Stimulated activated CD4-positive, alpha-beta T cell treated with anti-CD3 and anti-CD28 coated beads, Interleukin-4, amount 100 ng/mL, for 48 hours (primary cell): Measurements from ENCODE around the gene NRP1.

Experiments
- DNase-seq, 2 donors: peaks; one replicate each; pipeline ENCODE4 v3.0.0-alpha.2; 2020; ENCODE audit warnings: low read depth in 2 of 2

The NRP1 gene

DNA sequence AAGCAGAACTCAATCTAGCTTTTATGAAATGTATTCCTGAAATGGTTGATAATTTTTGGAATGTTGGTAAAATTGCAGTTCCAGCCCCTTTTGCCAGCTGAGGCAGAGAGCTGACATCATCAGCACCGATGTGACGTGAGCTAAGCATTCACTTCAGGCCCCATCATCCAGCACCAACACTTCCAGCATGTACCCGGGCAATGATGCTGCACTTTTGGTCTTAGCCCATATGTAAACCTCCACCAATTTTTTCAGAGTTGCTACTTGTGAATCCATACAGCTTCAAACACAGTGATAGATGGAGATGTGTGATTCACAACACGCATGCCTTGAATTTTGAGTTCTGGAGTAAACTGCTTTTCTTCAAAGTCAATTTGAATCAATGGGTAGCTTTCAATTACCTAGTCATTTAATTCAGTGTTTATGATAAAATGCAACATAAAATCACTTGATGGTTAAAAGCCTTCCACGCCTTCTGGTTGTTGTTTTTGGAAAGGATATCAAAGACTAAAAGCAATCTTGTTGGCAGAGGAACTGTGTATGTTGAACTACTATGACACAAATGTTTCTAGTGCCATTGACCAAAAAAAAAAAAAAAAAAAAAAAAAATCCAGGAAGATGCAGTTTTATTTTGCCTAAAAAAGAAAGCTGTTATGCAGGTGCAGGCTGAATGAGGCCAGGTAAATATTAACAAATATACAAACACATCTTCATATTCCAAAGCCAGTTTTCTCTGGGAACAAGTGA lies 73.9 kb downstream of the NRP1 start:
- no peak for DNase-seq

DNA sequence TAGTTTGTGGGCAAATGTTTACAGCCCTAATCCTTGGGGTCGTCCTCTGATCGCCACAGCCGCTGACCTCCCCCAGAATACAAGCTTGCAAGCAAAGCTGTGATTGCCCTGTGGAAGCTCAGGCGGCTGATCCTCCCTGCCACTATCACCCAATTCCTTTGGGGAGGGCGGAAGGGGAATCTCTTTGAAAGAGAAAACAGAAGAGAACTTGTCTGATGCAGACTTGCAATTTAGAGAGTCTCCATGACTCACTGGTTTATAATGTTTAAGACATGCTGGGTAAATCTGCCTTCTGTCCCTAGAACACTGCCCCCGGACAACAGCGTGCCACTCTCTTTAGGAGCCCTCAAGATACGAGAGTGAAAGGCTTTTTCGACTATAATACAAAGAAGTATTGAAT lies 75.5 kb downstream of the NRP1 start:
- DNase-seq: no peak

DNA sequence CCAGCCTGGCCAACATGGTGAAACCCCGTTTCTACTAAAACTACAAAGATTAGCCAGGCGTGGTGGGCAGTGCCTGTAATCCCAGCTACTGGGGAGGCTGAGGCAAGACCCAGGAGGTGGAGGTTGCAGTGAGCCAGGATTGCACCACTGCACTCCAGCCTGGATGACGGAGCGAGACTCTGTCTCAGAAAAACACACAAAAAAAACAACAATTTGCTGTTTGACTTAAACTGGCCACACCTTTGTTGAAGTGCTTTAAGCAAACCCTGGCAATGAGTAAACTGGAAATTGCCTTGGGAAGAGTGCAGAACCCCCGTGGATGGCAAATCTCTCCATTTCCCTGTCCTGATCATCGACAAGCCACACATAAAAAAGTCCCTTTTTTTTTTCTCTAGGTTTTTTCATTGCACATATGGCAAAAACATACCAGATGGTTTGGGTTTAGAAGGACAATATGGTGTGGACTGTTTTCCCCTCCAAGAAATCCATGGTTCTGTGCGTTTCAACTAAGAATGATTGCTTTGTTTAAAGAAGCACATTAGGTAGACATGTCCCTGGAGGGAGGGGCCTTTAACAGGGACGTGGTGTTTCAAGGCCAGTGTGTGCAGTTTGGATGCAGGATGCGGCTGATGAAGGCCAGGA lies 76.9 kb downstream of the NRP1 start:
- no peak for DNase-seq

DNA sequence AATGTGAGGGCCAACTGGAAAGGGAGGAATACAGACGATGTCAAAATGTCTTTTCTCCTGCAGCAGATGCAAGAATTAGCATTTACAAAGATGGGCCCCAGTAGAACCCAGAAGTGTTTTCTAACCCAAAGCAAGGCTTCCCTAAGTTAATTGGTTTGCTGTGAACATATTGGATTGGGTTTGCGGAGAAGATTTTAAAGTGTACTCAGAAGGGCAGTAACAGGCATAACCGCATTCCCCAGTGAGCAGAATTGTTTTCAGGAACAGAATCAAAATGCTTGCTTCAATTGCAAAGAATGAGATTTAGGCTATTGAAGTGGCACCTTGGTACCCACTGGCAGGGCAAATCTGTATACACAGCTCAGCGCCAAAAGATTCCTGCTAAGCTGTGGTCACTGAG lies 78.0 kb downstream of the NRP1 start:
- no peak for DNase-seq

DNA sequence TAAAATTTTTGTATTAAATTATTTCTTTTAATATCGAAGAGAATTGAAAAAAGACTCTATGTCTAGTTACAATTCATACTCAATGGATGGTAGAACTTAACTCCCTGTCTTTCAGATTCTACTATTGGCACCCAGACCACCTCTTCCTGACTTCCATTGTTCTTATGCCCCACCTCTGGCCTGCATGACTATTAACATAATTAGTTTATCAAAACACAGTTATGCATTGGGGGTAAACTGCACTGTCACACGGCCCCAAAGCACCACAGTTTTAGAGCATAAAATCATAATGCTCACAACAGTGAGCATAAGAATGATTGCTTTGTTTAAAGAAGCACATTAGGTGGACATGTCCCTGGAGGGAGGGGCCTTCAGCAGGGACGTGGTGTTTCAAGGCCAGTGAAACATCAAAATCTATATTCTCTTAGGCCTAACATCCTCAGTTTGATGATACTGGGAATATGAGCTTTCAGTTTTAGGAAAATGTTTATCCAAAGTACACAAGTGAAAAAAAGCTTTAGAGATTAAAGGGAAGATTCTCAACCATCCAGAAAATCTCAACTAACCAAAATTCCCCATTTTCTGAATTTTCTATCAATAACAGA lies 79.8 kb downstream of the NRP1 start:
- DNase-seq: no peak

DNA sequence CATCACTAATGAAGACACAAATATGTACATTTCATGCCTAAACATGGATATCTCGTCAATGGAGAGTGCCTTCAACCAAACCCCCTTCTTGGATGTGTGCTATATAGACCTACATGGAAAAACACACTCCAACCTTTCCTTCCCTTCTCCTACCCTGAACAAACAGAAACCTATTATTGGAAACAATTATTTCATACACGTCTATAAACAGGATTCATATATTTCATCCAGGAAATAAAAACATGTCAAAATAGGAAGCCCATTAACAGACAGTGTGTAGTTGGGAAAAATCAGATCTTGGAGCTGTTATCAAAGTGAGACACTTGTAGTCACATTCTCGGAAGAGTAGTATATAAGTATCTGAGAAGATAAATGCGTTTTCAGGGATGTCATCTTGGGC lies 81.1 kb downstream of the NRP1 start:
- DNase-seq: no peak

DNA sequence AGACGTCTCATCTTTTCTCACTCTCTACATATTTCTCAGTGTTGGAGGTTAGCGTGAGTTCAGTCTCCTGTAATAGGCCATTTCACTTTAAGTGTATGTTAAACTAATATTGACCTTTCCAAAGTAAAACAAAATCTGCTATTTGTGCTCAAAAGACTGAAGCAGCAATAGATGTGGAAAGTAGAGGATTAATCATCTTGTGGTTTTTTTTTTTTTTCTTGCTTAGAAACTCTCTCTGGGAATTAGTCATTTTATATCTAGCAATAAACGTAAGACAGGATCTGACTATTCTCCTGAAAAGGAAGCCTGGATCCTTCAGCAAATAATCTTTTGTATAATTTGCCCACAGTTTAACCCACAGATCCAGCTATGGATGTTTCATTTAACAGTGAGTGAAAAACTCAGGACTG lies 81.7 kb downstream of the NRP1 start:
- no peak for DNase-seq

DNA sequence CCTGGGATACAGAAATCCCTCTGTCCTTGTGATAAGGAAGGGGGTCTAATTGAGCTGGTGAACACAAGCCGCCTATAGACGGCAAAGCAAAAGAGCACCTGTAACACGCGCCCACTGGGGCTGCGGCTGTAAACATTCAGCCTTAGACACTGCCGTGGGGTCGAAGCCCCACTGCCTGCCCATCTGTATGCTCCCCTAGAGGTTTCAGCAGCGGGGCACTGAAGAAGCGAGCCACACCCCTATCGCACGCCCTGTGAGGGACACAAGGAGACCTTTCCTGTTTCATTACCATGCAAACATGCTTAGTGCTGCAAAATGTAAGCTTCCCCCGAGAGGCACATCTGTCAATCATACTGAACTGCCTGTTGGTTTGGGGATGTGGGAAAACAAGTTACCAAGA lies 82.1 kb downstream of the NRP1 start:
- no peak for DNase-seq

DNA sequence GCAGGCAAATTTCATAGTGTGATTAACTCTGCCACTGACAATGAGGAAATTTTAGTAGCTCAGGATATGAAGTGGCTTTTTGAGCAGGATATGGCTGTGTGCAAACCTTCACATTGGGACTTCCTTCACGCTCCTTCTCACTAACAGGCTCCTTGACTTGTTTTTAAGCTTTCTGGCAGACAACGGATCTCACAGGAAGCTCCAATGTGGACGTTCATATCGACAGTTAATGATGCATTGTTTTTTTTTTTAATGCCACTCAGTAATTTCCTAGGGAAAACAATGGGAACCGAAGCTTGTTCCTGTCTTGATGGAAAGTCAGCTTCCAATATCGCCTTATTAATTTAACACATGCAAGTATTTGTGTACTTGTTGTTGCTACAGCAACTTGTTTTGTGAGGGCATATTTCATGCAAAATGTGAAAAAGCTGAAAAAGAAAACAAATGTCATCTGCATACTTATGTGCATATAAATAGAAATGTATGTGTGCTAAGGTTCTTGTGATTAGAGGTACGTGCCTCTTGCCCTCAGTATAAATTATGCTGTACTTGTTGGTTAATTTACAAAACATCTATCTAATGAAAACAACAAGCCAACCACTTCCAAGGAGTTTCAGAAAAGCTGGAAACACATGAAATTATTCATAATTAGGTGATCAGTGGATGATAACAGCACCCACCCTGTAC lies 84.7 kb downstream of the NRP1 start:
- no peak for DNase-seq

DNA sequence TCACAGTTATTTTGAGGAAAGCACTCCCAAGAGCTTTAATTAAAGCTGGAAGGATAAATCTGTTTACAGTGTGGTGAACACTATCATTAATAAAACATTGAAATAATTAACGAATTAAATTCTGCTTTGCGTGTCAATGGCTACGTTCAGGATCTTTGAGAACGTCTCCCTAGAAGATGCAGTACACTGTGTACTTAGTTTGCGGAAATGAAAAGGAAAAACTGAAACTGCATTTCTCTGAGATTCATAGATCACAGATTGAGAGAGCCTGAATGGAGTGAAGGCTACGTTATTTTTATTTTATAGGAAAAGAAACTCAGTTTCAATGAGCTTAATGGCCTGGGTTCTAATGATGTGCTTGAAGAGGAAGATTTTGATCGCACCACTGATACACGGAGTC lies 85.3 kb downstream of the NRP1 start:
- no peak for DNase-seq

DNA sequence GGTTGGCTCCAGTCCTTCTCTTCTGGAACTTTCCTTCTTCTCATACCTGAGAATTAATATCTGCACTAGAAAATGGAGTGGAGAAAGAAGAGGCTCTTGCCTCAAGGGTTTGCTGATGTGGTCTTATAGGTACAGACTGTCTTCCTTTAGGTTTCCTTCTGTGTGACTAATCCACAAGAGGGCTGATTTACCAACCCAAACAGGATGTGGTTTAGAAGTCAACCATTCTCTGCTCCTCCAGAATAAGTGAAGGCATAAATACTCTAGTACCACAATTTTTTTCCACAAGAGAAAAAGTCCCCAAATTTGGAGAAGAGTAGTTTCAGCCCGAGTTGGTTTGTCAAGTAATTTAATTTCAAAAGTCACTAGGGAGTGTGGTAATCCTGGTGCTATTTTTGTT lies 85.8 kb downstream of the NRP1 start:
- no peak for DNase-seq

DNA sequence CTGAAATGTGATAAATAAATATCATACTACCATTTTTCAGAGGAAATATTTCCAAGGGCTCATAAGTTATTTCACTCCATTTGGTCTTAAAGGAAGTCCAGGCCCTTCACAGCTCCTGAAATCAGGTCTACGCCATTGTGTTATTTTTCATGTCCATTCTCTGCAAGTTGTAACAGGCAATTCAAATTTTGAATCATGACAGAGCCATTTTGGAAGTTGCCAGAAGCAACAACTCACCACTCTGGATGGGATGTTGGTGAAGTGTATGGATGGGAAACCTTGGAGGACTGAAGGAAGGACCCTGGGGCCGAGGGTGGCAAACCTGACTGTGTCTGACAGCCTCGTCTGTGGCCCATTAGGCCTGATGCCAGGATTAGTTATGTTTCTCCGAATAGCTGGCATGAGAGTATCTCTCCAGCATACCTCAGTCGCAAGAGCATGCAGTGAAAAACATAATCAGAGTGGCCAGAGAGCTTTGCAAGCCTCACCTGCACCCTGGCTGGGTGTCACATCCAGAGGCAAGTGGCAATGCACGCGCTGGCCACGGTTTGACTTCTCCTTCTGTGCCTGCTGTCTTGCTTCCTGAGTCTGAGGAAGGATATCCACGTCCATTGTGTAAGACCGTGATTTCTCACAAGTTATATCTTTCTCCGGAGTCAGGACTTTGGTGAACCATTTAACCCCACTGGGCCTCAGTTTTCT lies 87.1 kb downstream of the NRP1 start:
- DNase-seq: no peak

DNA sequence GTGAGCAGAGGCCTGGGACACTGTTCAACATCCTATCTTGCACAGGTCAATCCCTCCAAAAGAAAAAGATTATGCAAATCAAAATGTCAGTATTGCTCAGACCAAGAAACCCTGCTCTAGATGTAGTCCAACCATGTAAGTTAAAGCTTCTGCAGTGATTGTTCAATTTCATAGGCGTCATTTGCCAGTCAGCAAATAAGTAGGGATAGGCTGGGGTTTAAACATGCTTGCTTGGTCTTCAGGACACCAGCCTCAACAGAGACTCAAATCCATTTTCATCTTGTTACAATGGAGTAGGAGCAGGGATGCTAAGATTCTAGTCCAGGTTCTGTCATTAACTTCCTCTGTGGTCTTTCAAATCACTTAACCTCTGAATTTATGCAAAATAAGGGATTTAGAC lies 89.1 kb downstream of the NRP1 start:
- no peak for DNase-seq

DNA sequence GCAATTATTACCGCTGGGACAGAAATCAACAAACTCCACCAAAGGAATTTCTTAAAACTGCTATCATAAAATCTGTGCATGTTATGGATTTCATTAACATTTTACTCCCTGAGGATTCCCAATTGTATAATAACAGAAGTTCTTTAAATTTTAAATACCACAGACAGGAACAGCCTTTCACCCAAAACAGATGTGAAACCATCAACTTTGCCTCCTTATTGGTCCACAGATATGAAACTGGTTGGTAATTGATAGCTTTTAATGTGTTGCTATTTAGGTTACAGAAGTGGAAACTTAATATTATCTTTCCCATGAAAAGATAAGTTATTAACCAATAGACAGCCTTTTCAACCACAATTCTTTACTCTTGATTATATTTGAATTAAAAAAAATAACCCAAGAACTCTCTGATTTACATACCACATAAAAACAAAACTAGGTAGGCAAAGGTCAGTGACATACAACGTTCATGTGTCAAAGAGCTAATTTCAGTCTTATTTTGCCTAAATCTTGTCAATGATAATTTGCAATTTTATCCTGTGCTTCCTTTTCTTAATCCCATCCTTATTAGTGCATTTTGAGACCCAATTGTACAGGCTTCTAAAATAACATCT lies 90.0 kb downstream of the NRP1 start:
- DNase-seq: no peak

DNA sequence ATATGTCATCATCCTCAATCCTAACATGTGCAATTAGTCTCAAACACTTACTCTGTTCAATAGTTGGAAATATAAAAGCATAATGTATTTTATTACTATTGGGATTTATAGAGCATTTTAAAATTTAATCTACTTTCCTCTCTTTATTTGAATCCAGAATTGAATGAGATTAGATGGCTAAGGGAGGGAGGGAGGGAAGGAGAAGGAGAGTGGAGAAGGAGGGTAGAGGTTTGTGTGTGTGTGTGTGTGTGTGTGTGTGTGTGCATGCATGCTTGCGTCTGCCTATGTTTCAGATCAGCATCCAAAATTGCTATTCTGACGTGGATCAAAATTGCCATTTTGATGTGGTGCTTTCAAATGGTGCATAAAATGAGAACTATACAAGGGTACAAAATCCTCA lies 90.8 kb downstream of the NRP1 start:
- DNase-seq: no peak

DNA sequence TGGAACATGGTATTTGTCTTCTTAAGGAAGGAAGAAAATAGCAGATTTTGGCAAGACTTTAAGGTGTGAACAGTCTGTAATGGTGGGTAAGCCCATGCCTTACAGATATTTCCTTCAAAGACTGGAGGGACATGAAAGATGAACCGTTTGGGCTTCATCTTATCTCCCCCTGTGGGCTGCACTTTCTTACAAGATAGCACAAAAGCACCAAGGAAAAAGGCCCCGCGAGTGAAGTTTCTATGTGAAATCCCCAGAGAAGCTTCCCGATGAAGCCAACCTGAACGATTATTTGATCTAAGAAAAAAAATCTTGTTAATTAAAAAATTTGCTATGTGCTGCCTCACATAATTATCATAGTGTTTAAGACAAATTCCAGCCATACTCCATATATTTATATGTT lies 91.5 kb downstream of the NRP1 start:
- DNase-seq: no peak

DNA sequence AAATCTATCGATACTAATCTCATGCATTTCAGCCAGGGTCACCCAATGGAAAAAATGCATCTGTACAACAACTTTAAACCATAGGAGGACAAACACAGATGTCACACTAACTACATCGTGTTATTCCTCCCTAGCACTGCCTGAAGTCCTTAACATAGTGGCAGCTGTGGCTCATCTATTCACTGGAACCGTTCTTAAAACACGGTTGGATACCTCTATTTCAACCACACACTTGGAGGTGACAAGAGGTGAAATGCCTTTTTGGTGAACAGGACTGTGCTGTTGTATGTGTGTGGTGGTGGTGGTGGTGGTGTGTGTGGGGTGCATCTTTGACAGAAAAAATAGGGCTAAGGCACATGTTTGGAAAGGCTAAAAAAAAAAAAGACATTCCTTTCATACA lies 93.1 kb downstream of the NRP1 start:
- no peak for DNase-seq

DNA sequence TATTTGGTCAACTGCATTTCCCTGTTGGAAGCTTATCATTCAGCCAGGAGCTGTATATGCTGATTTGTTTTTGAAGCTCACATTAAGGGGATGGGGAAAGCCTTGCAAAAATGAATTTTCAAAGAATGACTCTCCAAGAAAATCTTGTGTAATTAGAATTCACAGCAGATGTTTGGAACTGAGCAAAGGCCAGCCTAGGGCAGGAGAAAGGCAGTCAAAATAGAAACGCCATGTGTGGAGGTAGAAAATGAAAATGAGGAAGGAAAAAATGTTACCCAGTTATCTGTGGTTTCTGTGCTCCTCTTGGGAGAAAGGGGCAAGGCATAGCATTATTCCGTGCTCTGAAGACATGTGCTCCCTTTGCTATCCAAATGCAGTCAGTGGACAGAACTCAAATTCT lies 93.5 kb downstream of the NRP1 start:
- no peak for DNase-seq

DNA sequence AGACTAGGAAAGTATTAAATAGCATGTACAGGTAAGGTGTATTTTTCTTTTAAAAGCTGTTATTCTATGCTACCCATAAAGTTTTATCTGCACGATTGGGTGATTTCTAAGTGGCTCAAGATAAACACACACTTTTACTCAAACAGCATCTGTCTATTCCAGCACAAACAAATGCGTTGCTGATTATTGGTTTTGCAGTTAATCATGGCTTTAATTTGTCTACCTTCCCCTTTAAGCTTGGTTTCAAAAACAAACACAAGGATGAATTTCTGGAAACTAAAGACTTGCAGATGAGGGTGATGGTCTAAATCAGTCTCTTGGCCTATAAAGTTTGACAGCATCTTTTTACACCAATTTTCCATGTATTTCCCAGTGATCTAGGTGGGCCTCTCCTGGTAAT lies 94.2 kb downstream of the NRP1 start:
- DNase-seq: no peak

DNA sequence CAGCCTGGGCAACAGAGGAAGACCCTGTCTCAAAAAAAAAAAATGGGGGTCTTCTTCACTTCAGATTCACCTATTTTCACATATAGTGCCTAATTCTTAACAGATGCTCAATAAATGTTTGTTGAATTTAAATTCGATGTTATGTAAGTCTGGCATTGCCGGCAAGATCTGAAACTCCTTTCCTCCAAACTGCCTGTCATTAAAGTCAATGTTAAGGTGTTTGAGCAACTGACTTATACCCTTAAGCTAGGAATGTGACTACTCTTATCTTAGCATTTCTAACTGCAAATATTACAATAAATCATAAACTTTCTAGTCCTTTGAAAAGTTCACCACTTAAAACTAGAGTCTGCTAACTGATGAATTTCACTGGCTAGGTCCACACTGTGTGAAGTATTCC lies 95.2 kb downstream of the NRP1 start:
- DNase-seq: no peak

DNA sequence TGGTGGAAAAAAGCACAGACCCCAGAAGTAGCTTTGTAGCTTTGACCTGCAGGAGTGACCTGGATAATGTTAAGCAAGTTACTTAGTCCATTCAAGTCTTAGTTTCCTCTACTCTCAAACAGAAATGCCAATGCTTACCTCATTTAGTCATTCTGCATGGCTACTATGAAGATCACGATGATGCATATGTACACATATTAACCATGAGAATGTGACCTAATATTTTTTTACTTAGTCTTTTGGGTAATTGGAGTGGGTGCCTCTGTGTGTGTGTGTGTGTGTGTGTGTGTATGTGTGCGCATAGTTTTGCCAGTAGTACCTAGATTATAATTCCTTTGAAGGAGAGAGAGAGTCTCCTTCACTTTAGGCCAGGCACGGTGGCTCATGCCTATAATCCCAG lies 95.8 kb downstream of the NRP1 start:
- no peak for DNase-seq
